Gastrocnemius medialis (tissue), 4 donors: ENCODE results near the gene VEZF1.

ENCODE experiments used
- POLR2A ChIP-seq, 2 donors: fragments of 450-650 bp; IDR thresholded peaks; one replicate each; pipeline ENCODE4 v1.6.1; 2017; ENCODE audit warnings: antibody characterized with exemption in 2 of 2, mild to moderate bottlenecking in 2 of 2, moderate library complexity in 2 of 2
- TF ChIP-seq, protein P1 (sequence below), 5 experiments: fragments of 450-650 bp in 3 of 5; fragments of 200-600 bp in 2 of 5; sonication (generic) in 2 of 5; IDR thresholded peaks in 4 of 5; conservative IDR thresholded peaks in 1 of 5; 1 replicate in 4 of 5; 2 replicates in 1 of 5; pipeline ENCODE4 v1.5.1; 2016 to 2019; ENCODE audit warnings: antibody characterized with exemption in 5 of 5, mild to moderate bottlenecking in 3 of 5, moderate library complexity in 3 of 5

DNA sequence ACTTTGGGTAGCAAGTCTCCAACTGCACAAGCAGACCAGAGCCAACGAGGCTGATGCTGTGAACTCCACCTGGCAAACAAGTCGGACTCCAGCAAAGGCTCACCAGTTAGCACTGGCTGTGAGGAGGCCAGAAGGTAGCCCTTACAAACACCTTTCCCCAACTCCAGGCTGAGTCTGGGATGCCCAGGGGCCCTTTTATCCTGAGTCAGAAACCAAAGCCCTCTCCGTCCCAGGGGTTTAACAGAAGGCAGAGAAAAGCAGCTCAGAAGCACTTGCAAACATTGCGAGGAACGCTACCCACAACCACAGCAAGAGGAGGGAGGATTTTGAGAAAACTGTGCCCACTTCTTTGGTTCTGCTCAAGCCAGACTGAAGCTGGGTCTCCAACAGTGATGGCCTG, 57.8 kb downstream of the VEZF1 start:
- TF ChIP-seq, protein P1, sequence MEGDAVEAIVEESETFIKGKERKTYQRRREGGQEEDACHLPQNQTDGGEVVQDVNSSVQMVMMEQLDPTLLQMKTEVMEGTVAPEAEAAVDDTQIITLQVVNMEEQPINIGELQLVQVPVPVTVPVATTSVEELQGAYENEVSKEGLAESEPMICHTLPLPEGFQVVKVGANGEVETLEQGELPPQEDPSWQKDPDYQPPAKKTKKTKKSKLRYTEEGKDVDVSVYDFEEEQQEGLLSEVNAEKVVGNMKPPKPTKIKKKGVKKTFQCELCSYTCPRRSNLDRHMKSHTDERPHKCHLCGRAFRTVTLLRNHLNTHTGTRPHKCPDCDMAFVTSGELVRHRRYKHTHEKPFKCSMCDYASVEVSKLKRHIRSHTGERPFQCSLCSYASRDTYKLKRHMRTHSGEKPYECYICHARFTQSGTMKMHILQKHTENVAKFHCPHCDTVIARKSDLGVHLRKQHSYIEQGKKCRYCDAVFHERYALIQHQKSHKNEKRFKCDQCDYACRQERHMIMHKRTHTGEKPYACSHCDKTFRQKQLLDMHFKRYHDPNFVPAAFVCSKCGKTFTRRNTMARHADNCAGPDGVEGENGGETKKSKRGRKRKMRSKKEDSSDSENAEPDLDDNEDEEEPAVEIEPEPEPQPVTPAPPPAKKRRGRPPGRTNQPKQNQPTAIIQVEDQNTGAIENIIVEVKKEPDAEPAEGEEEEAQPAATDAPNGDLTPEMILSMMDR (IDR thresholded peaks at IDR 0.05 in 4 of 5, conservative IDR thresholded peaks at IDR 0.05 in 1 of 5): no peak
- TF ChIP-seq POLR2A (IDR thresholded peaks at IDR 0.05): no peak
